ENCODE measurements around the gene PEAK1.
"Not testable (repeated sequence)": the region's sequence is repeated elsewhere in the genome, so short reads cannot be mapped to it uniquely, and the experiment has no call there.

The PEAK1 gene

GRCh38 chr15:77178411-77178810, 241.5 kb downstream of the PEAK1 start:
- no peak for TF ChIP-seq CTCF (IDR thresholded peaks at IDR 0.05; ENCODE audit: low read depth, low read length)
- DNase-seq (ENCODE audit: extremely low read depth, low read depth), result no peak

- not testable (repeated sequence) for DNase-seq (ENCODE audit: extremely low read depth, low read depth)
Observed at GRCh38 chr15:77176148-77176547, 243.8 kb downstream of the PEAK1 start.

- no peak for TF ChIP-seq CTCF (IDR thresholded peaks at IDR 0.05; ENCODE audit: low read depth, low read length)
- no peak for DNase-seq (ENCODE audit: extremely low read depth, low read depth)
Observed at GRCh38 chr15:77173487-77173886, 246.4 kb downstream of the PEAK1 start.

- TF ChIP-seq CTCF (IDR thresholded peaks at IDR 0.05; ENCODE audit: low read depth, low read length), result no peak
Observed at GRCh38 chr15:77171221-77171967, 248.5 kb downstream of the PEAK1 start.

GRCh38 chr15:77168616-77169015, 251.3 kb downstream of the PEAK1 start:
- DNase-seq (ENCODE audit: extremely low read depth, low read depth), result no peak
- no peak for TF ChIP-seq CTCF (IDR thresholded peaks at IDR 0.05; ENCODE audit: low read depth, low read length)

More at GRCh38 chr15:77171221-77171967, 248.5 kb downstream of the PEAK1 start:
- DNase-seq (ENCODE audit: extremely low read depth, low read depth), result no peak

- no peak for TF ChIP-seq CTCF (IDR thresholded peaks at IDR 0.05; ENCODE audit: low read depth, low read length)
- no peak for DNase-seq (ENCODE audit: extremely low read depth, low read depth)
Observed at GRCh38 chr15:77168141-77168540, 251.8 kb downstream of the PEAK1 start.

GRCh38 chr15:77167406-77167805, 252.5 kb downstream of the PEAK1 start:
- TF ChIP-seq CTCF (IDR thresholded peaks at IDR 0.05; ENCODE audit: low read depth, low read length), result no peak

More at GRCh38 chr15:77167406-77167805, 252.5 kb downstream of the PEAK1 start:
- no peak for DNase-seq (ENCODE audit: extremely low read depth, low read depth)
